ENCODE results near the gene FAM53A. TPM values are rescaled to one million over a fixed set of nuclear protein-coding genes. Genes with fewer than 3 reads are reported as not detected.

FAM53A gene
- total RNA-seq, 1 experiment from 2014 or later, result 3.1 TPM

- H3K9me3 ChIP-seq (ENCODE audit: low read length), result no peaks in the 10 kb centered on the region
- no peaks in the 10 kb centered on the region for H3K4me1 ChIP-seq (ENCODE audit: insufficient read depth, low read length)
- no peaks in the 10 kb centered on the region for H3K9me2 ChIP-seq (replicated peaks; ENCODE audit: low read length)
- TF ChIP-seq EZH2phosphoT487 (IDR thresholded peaks at IDR 0.05; ENCODE audit: borderline replicate concordance, low read length), result no peak
- no peak for TF ChIP-seq EZH2 (IDR thresholded peaks at IDR 0.05; ENCODE audit: low read length, unreplicated experiment)
- TF ChIP-seq, protein P1, sequence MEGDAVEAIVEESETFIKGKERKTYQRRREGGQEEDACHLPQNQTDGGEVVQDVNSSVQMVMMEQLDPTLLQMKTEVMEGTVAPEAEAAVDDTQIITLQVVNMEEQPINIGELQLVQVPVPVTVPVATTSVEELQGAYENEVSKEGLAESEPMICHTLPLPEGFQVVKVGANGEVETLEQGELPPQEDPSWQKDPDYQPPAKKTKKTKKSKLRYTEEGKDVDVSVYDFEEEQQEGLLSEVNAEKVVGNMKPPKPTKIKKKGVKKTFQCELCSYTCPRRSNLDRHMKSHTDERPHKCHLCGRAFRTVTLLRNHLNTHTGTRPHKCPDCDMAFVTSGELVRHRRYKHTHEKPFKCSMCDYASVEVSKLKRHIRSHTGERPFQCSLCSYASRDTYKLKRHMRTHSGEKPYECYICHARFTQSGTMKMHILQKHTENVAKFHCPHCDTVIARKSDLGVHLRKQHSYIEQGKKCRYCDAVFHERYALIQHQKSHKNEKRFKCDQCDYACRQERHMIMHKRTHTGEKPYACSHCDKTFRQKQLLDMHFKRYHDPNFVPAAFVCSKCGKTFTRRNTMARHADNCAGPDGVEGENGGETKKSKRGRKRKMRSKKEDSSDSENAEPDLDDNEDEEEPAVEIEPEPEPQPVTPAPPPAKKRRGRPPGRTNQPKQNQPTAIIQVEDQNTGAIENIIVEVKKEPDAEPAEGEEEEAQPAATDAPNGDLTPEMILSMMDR (conservative IDR thresholded peaks at IDR 0.05; ENCODE audit: low read depth, low read length), result no peak
- H4K20me1 ChIP-seq (ENCODE audit: low read length), result no peaks in the 10 kb centered on the region
- no TSS peak for BruUV-seq (replicated peaks)
- no peaks in the 10 kb centered on the region for H3K36me3 ChIP-seq (ENCODE audit: low read depth, low read length)
- CTCF ChIA-PET, result no interaction called here
- no peak overlapping the region for H3K4me3 ChIP-seq (ENCODE audit: low read length)
- H2AFZ ChIP-seq (ENCODE audit: low read length), result no peak overlapping the region
- no peak for DNase-seq
- ATAC-seq, result no peak
- H3K79me2 ChIP-seq (ENCODE audit: low read length), result no peaks in the 10 kb centered on the region
- POLR2A ChIA-PET (ENCODE audit: unreplicated experiment), result no interaction called here
- H3K27me3 ChIP-seq (ENCODE audit: low read length), result no peaks in the 10 kb centered on the region
- H3F3A ChIP-seq (ENCODE audit: low read length, unreplicated experiment), result no peaks in the 10 kb centered on the region
- intact Hi-C loops (cut with micrococcal nuclease), result no loop called here
- H3K9ac ChIP-seq (ENCODE audit: low read length), result no peak overlapping the region
- H3K27ac ChIP-seq (ENCODE audit: low read length), result no peak overlapping the region
- H3K4me2 ChIP-seq (ENCODE audit: low read length), result no peak overlapping the region
These were observed 5.9 kb downstream of the FAM53A start for GRCh38 chr4:1678244-1678643.

DNA sequence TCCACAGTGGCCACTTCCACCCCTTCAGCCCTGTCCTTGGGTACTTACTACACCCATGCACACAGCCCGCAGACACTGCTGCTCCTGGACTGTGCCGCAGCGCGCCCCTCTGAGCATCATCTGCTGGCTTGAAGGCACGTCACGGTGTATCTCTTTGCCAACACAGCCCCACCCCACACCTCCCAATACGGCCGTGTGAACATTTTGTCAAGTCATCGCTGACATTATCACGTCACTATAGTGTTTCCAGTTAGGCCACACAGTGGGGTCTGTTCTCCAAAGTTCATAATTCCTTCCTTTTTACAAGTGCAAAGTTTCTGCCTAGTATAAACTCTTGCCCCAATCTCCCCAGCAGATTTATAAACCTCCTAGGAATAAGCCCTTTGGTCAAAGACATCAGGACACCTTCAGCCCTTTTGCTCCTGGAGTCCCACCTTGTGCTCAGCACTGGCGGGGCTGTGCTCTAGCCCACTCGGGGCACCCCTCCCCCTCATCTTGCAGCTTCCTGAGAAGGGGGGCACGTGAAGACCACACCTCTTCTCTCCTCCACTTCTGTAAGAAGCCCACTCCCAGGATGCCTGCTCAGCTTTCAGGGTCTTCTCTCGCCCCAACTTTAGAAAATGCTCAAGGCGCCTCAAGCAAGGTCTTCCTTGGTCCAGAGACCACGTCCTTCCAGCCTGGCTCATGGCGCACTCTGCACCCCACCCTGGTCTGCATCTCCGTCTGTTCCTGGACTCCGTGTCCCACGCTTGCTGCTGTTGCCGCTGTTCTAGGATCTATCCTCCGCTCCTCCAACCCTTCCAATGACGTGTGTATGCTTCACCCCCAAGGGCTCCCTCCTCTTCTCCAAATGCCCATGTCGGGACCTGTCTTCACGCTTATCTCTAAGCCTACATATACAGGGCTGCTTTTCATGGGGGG, 7.2 kb downstream of the FAM53A start:
- Histone ChIP-seq H4K20me1 (ENCODE audit: low read length) (no peaks in the 10 kb centered on the region), H3K4me1 (ENCODE audit: insufficient read depth, low read length) (no peaks in the 10 kb centered on the region), H3K9me2 (replicated peaks; ENCODE audit: low read length) (no peaks in the 10 kb centered on the region), H3K4me2 (ENCODE audit: low read length) (no peak overlapping the region), H3K4me3 (ENCODE audit: low read length) (no peak overlapping the region), H3K36me3 (ENCODE audit: low read depth, low read length) (no peaks in the 10 kb centered on the region), H3K9me3 (ENCODE audit: low read length) (no peaks in the 10 kb centered on the region), H3K27ac (ENCODE audit: low read length) (no peak overlapping the region), H3K79me2 (ENCODE audit: low read length) (no peaks in the 10 kb centered on the region), H3F3A (ENCODE audit: low read length, unreplicated experiment) (no peaks in the 10 kb centered on the region), H3K27me3 (ENCODE audit: low read length) (no peaks in the 10 kb centered on the region), H2AFZ (ENCODE audit: low read length) (no peak overlapping the region), H3K9ac (ENCODE audit: low read length) (no peak overlapping the region)
- no TSS peak for BruUV-seq (replicated peaks)
- TF ChIP-seq, protein P1 (conservative IDR thresholded peaks at IDR 0.05; ENCODE audit: low read depth, low read length), result no peak
- TF ChIP-seq EZH2phosphoT487 (IDR thresholded peaks at IDR 0.05; ENCODE audit: borderline replicate concordance, low read length) (no peak), EZH2 (IDR thresholded peaks at IDR 0.05; ENCODE audit: low read length, unreplicated experiment) (no peak)
- DNase-seq, result no peak
- ChIA-PET POLR2A (ENCODE audit: unreplicated experiment) (no interaction called here), CTCF (interaction anchor here (0.7 kb wide), 1 partner anchor 37 kb away, joined by 3 read pairs; no protein-coding TSS in a partner anchor)
- ATAC-seq, result no peak
- intact Hi-C loops (cut with micrococcal nuclease), result no loop called here

GRCh38 chr4:1675802-1676137, 8.3 kb downstream of the FAM53A start:
- no peaks in the 10 kb centered on the region for H3K79me2 ChIP-seq (ENCODE audit: low read length)
- H3K9ac ChIP-seq (ENCODE audit: low read length), result no peak overlapping the region
- H3K4me1 ChIP-seq (ENCODE audit: insufficient read depth, low read length), result no peaks in the 10 kb centered on the region
- no peaks in the 10 kb centered on the region for H4K20me1 ChIP-seq (ENCODE audit: low read length)
- CTCF ChIA-PET, result no interaction called here
- no peaks in the 10 kb centered on the region for H3K9me2 ChIP-seq (replicated peaks; ENCODE audit: low read length)
- no peaks in the 10 kb centered on the region for H3K36me3 ChIP-seq (ENCODE audit: low read depth, low read length)
- no peak for DNase-seq
- no peak overlapping the region for H3K4me3 ChIP-seq (ENCODE audit: low read length)
- TF ChIP-seq EZH2phosphoT487 (IDR thresholded peaks at IDR 0.05; ENCODE audit: borderline replicate concordance, low read length) (no peak), EZH2 (IDR thresholded peaks at IDR 0.05; ENCODE audit: low read length, unreplicated experiment) (no peak)
- TF ChIP-seq, protein P1 (conservative IDR thresholded peaks at IDR 0.05; ENCODE audit: low read depth, low read length), result no peak
- H2AFZ ChIP-seq (ENCODE audit: low read length), result no peak overlapping the region
- intact Hi-C loops (cut with micrococcal nuclease), result no loop called here
- ATAC-seq, result no peak
- no peak overlapping the region for H3K4me2 ChIP-seq (ENCODE audit: low read length)
- H3K27me3 ChIP-seq (ENCODE audit: low read length), result no peaks in the 10 kb centered on the region
- no peaks in the 10 kb centered on the region for H3F3A ChIP-seq (ENCODE audit: low read length, unreplicated experiment)
- H3K27ac ChIP-seq (ENCODE audit: low read length), result no peak overlapping the region
- H3K9me3 ChIP-seq (ENCODE audit: low read length), result no peaks in the 10 kb centered on the region
- BruUV-seq (replicated peaks), result no TSS peak
- POLR2A ChIA-PET (ENCODE audit: unreplicated experiment), result no interaction called here

Measured in PC-3 (cell line).